RCC 7860 (cell line): ENCODE results near the gene SMDT1.
"Not testable (repeated sequence)": the region's sequence is repeated elsewhere in the genome, so short reads cannot be mapped to it uniquely, and the experiment has no call there.

Experiments
- DNase-seq: peaks from one replicate; pipeline ENCODE4 v3.0.0-alpha.2; 2015; ENCODE audit warnings: low spot score
- FAIRE-seq: peaks from 2 replicates; lab custom pipeline; 2012; peaks lifted over from hg19 to GRCh38; lab: Jason Lieb, UNC

Gene SMDT1

DNA sequence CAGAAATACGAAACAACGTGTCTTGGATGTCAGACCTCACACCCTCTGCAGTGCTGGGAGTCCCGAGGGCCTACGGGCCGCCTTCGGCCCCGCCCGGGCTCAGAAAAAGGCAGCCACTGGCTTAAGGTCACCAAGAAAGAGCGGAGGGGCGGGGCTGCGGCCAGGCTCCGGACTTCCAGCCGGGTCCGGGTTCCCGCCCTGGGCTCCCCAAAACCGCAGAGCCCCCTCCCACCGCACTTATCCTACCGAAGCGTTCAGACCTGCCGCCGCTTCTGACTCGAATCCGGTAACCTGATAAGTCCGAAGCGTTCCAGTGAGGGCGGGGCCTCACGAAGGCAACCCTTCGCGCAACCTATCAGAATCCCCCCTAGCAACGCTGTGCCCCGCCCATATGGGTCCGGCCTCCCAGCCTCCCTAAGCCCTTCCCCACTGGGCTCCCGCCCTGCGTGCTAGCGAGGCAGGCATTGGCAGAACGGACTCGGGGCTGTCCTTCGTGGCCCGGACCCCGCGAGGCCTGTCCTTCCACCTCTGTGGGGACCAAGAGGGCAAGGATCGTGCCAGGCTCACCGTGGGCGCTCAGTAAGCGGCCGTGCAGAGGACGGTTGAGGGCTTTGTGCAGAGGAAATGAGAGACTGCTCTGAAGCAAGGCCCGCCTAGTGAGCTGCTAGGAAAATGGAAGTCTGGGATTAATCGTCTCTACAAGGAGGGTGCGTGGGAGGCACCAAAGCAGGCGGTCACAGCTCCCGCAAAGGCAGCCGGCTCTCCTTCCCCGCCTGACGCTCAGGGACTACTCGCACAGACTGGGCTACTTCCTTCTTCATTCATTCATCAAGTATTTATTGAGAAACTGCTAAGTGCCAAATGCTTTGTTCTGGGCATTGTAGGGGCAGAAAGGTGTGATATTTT is 8.7 kb upstream of the SMDT1 start, which contains the start of gene NAGA:
Gene NAGA, minus strand, starts transcription at position 296 of the 906 bp plus-strand sequence. CDS start 515 bp downstream, outside the sequence.
- DNase-seq: peak; percentile 89
- FAIRE-seq: peak; percentile 92

DNA sequence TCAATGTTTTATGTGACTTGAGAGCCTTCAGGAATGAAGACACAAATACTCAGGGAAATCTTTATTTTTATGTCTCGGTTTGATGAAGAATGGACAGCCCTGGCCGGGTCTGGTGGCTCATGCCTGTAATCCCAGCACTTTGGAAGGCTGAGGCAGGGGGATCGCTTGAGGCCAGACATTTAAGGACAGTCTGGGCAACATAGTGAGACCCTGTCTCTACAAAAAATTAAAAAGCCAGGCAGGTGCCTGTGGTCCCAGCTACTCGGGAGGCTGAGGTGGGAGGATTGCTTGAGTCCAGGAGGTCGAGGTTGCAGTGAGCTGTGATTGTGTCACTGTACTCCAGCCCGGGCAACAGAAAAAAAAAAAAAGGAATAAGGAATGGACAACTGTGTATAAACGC is 8.0 kb upstream of the SMDT1 start:
- not testable (repeated sequence) for FAIRE-seq, DNase-seq

DNA sequence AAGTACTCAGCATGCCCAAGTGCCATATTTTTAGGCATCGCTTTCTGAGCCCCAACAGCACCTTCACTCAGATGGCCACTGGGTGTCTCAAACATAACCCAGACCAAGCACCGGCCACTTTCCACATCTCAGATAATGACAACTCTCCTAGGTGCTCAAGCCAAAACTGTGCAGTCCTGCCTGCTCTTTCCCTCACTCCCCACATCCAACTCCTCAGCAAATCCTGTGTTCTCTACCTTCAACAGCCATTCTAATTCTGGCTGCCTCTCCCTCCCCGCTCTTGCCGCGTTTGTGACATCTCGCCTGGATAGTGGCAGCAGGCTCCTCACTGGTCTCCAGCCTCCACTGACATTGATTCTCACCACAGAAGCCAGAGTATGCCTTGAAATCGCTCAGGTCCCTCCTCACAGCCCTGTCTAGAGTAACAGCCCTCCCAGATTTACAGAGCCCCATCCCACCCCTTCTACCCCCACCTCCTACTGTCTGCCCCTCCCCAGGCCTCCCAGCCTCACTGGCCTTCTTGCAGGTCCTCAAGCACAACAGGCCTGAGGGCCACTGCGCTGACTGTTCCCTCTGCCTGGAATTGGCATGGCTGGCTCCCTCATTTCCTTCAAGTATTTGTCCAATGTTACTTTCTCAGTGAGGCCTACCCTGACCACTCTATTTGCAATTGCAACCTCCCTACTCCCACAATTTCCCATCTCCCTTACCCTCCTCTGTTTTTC is 6.7 kb upstream of the SMDT1 start:
- FAIRE-seq: no peak
- DNase-seq: no peak

DNA sequence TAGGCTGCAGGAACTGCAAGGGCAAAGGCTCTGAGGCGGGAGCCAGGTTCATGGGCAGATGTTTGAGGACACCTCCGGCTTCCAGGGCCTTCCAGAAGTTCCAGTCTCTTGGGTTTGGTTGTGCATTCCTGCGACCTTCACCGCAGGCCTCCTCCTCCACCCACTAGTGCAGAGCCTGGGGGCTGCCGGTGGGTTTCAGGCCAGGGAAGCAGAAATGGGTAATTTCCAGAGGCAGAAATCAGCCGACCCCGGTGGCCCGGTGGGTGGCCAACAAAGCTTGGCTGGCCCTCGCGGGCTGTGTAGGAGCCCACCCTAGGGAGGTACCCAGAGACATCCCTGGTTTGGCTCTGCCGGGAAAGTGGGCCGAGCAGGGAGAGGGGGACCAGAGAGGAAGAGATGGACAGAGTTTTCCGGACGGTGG is 5.9 kb upstream of the SMDT1 start:
- DNase-seq: no peak
- FAIRE-seq: no peak

DNA sequence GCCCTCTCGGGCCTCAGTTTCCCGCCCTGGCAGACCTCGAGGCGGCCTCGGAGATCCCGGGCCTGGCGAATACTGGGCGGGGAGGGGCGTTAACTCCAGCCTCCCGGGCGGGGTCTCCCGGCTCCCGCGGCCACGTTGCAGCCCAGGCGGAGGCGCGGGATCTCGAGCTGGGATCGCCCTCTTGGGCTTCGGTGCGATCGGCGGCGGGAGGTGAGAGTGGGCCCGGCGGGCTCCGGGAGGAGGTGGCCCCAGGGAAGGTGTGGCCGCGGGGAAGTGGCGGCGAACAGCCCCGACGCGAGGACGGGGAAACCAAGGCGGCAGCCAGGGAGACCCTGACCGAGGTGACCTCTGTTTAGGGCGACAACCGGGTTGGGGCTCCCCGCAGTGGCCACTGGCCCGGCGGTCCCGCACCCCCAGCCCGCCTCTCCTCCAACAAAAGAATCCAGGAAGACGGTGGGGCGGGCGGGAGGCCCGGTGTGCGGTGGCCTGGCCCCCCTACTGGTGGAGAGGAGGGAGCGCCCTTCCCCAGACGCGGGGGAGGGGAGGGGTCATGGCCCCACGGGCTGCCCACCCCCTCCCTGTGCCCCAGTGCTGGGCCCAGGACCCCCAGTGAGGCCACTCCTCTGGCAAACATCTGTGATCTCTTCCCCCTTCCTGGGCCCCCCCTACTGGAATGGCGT is 5.2 kb upstream of the SMDT1 start, which contains the start of gene PHETA2:
Gene PHETA2, plus strand, starts transcription at position 117 of the 680 bp plus-strand sequence. CDS start 3,046 bp downstream, outside the sequence.
- DNase-seq (no peak), FAIRE-seq (no peak)

DNA sequence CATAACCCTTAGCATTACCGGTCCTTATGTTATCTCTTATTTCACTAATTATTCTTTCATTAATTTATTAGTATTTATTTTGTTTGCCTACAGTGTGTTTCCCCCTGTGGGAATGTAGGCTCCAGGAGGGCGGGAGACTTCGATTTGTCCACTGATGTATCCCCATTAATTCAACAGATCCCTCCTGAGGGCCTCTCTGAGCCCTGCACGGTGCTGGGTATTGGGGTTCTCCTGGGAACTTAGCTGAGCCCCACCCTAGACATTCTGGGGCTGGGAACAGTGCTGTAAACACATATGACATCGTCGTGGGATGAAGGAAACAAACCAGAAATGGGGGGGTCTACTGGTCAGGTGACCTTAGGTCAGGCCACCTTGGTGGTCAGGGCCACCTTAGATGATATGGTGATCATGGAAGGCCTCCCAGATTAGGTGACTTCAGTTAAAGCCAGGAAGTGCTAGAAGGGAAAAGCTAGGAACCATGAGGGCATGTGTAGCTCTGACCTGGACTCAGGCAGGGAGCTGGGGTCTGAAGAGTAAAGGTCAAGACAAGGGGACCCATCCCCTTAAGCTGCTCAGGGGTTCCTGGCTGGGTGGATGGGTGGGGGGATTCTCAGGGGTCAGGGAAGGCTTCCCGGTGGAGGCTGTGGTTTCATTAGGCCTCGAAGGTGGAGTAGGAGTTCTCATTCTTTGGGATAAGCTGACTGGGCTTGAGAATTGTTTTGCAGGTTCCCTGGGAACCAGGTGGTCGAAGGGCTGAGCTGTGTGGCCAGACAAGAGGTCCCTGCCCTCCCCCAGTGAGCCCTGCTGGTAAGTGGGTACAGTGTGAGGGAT is 4.4 kb upstream of the SMDT1 start:
- no peak for FAIRE-seq
- no peak for DNase-seq

DNA sequence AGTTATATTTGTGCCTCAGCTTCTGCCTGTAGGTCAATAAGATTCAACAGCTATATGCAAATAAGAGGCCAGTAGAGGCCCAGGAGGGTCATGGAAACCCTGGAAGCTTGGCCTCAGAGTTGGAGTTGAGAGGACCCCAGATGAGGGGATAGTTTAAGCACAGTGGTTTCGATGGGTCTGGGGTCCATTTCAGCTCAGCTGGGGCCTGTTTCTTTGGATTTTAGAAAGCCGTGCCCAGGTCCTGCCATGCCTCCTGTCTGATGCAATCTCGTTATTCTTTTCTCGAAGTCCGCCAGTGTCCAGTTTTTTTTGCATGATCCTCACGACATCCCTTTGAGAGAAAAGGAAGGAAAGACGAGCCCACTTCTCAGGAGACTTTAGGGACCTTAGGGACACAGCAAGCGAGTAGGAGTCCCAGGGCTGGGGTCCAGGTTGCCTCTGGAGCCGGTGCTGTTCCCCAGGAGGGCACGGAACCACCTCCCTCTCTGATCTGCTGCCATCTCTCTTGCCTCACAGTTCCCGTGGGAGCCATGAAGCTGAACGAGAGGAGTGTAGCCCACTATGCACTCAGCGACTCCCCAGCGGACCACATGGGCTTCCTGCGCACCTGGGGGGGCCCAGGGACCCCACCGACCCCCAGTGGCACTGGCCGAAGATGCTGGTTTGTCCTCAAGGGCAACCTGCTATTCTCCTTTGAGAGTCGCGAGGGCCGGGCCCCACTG is 2.6 kb upstream of the SMDT1 start:
- no peak for FAIRE-seq

DNA sequence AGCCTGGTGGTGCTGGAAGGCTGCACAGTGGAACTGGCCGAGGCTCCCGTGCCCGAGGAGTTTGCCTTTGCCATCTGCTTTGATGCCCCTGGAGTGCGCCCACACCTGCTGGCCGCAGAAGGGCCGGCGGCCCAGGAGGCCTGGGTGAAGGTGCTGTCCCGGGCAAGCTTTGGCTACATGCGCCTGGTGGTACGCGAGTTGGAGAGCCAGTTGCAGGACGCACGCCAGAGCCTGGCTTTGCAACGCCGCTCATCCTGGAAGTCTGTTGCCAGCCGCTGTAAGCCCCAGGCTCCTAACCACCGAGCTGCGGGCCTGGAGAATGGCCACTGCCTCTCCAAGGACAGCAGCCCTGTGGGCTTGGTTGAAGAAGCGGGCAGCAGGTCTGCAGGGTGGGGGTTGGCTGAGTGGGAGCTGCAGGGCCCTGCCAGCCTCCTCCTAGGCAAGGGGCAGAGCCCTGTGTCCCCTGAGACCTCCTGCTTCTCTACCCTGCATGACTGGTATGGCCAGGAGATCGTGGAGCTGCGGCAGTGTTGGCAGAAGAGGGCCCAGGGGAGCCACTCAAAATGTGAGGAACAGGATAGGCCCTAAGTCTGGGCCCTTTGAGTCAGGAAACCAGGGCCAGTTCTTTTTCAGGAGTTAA is 1.9 kb upstream of the SMDT1 start:
- no peak for DNase-seq
- no peak for FAIRE-seq

More for the DNA sequence above, 2.6 kb upstream of the SMDT1 start:
- DNase-seq: no peak

DNA sequence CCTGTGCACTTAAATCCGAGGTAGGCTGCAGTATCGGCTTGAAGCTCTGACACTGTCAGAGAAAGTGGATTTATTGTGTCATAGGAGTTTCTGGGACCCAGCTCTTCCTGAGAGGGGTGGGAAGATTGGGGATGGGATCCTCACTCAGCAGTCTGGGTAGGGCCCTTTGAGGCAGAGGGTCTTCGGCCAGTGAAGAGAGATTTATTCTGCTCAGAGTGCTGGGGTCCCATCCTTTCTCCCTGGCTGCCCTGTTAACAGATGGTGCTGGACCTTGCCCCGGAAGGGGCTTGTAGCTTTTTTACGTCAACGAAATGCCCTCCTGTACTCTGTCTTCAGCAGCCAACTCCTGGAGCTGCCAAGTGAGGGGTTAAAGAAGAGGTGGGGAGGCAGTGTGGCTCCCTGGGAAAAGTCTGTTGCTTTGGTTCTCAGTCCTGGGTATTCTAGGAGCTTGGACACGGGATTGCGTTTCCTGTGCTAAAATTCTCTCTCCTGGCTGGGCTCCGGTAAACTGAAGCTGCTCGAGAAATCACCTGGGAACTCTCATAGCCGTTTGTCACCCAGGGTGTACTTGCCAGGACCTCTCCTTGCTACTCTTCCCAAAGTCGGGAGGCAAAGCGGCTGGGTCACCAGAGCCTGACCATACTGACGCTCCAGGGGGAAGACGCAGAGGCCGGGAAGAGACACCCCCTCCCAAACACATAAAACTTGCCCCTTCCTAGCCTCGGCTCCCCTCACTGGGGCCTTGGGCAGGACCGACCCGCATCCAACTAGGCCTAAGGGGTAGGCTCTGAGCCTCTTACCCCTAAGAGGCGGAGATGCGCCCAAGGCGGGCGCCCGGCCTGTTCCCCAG is 806 bp upstream of the SMDT1 start:
- DNase-seq (no peak), FAIRE-seq (no peak)

DNA sequence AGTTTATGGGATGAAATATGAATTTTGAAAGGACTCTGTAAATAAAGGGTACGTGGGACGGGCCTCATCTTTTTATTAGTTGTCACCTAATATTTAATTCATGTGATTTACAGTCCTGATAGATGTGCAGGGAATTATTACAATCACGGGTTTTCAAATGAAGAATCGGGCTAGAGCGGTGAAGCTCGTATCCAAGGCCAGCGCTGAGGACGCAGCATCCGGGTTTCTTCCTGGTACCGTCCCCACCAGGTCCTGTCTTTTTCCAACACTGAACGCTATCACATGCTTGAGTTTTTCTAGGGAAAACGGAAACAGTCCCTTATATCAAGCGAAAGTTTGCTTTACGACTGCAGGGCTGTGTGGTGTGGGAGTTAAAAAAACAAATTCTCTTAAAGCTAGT is 787 bp downstream of the SMDT1 start:
- FAIRE-seq: no peak
- no peak for DNase-seq

DNA sequence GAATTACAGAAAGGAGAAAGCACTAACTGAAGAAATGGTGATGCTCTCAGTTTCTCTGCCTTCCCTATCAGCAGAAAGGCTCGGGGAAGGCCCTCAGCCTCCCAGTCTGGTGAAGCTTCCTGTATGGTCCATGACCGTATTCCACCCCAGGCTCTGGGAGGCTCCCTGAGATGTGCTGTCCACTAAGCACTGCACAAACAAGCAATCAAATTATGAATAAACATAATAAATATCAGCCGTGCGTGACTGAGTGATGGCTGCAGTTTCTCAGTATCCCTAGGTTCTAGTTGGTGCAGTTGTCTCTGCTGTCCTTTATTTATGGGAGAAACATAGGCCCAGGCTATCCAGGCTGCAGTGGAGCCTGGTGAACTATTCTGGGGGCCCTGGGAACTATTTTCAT is 3.6 kb downstream of the SMDT1 start:
- FAIRE-seq (no peak), DNase-seq (no peak)

DNA sequence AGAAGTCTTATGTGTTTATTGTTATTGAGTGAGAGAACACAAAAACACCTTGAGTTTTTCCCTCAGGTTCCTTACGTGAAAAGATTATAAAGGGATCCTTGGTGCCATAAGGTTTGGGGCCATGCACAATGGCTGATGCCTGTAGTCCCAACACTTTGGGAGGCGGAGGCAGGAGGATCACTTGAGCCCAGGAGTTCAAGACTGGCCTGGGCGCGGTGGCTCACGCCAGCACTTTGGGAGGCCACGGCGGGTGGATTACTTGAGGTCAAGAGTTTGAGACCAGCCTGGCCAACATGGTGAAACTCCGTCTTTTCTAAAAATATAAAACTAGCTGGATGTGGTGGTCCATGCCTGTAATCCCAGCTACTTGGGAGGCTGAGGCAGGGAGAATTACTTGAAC is 5.4 kb downstream of the SMDT1 start:
- DNase-seq (no peak), FAIRE-seq (no peak)

DNA sequence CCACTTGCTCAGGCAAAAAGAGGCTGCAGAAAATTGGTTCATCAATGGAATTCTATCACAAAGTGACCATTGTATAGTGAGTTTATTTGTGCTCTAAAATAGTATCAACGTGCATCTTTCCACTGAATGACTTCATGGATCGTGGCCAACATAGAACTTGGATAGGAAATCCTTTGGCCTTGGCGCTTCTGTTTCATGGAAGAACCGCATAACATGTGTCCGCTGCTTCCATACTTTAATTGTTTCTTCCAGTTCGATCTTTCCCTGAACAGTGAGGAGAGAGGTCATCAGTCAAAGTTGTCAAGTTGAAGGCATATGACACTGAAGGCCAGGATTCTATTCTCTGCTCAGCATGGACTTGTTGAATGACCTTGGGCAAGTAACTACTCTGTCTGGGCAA is 6.6 kb downstream of the SMDT1 start:
- FAIRE-seq: no peak

DNA sequence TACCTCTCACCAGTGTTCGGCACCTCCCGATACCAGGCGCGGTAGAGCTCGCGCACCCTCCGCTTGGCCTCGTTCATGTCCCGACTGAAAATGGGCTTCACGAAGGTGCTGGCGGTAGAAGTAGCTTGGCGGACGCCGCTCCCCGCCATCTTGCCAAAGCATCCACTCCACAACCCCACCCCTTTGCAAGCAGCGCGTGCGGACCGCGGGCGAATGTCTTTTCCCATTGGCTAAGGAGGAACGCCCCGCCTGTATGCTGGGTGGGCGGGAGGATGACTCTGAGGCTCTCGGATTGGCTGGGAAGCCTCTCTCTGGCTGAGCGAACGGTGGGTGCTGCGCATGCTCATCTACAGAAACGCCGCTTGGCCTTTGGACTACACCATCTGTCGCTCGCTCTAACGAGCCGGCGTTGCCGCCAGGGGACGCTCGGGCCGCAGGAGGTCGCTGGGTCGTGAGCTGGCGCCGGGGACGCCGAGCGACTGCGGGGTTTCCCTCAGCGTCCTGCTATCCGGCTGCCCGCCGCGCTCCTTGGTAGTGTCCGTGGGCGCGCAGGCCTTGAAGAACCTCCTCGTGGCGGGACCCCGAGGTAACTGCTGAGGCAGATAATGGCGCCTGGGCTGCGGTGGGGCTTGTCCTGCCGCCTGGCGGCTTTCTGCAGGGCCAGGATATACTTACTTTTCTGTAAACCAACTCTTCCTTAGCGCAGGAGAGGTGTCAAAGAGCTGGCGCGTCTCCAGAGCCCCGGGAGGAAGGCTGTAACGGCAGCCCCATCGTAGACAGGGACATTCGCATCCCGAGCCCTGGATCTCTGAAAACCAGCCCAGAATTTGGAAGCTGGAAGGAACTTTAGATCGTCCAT is 11.3 kb downstream of the SMDT1 start, which contains the start of gene NDUFA6:
Gene NDUFA6, minus strand, starts transcription at position 177 of the 859 bp plus-strand sequence. Its CDS starts 28 bp downstream, at position 149.
- DNase-seq: peak; percentile 98
- FAIRE-seq: peak; percentile 87

More for the DNA sequence above, 6.6 kb downstream of the SMDT1 start:
- DNase-seq: no peak

DNA sequence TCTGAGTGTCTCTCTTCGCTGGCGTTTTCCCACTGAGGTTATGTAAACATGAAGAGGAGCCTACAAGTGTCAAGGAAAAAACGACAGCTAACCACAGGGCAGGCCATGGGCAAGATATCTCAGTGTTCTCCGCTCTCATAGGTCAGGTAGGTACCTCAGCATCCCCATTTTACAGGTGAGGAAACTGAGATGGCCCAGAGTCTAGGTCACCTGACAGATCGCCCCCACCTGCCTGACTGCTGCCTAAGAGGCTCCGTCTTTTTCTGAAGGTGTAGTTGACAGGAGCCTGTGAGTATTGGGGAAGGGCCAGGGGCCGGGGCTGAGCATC is 11.9 kb downstream of the SMDT1 start:
- FAIRE-seq (no peak), DNase-seq (no peak)

DNA sequence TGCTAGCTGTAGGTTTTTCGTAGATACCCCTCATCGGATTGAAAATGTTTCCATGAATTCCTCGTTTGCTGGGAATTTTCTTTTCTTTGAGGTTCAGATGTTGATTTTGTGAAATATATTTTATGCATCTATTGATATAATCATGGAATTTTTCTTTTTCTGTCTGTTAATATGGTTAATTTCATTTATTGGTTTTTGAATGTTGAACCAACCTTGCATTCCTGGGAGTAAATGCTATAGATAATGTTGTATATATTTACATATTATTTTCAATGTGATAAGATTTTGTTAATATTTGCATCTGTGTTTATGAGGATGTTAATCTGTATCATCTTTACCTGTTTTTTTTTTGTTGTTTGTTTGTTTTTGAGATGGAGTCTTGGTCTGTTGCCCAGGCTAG is 21.7 kb downstream of the SMDT1 start:
- no peak for DNase-seq
- FAIRE-seq: no peak

DNA sequence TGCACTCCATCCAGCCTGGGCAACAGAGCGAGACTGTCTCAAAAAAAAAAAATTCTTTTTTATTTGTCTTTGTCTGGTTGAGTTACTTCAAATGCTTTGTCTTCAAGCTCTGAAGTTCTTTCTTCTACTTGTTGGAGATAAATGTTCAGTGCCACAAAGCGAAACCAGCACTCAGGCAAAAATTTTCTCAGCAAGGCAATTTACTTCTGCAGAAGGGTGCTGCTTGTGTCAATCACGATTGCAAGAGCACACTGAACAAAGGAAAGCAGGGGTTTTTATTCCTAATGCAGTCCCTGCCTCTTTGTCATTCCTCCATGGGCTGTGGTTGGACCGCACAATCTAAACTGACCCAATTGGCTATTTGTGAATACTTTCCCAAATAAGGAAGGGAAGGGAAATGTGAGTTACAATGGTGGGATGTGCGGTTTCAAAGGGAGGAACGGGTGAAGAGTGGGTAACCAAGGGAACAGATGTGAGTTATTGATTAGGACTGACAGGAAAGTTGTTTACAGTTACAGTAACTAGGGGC is 24.9 kb downstream of the SMDT1 start:
- not testable (repeated sequence) for DNase-seq, FAIRE-seq
